GM21576 (cell line): ENCODE measurements around the gene HSPA14.
"Not testable (repeated sequence)": the region's sequence is repeated elsewhere in the genome, so short reads cannot be mapped to it uniquely, and the experiment has no call there.

ENCODE experiments used
- ATAC-seq: cut with Tn5 transposase; IDR thresholded peaks from one replicate; pipeline ENCODE4 v1.9.1; 2021; ENCODE audit warnings: mild to moderate bottlenecking, moderate library complexity; ENCODE audit not compliant: unreplicated experiment

Gene HSPA14

GRCh38 chr10:14836208-14836607 is 1.9 kb upstream of the HSPA14 start:
- ATAC-seq = no peak

GRCh38 chr10:14837003-14837756 is 926 bp upstream of the HSPA14 start:
- no peak for ATAC-seq

DNA sequence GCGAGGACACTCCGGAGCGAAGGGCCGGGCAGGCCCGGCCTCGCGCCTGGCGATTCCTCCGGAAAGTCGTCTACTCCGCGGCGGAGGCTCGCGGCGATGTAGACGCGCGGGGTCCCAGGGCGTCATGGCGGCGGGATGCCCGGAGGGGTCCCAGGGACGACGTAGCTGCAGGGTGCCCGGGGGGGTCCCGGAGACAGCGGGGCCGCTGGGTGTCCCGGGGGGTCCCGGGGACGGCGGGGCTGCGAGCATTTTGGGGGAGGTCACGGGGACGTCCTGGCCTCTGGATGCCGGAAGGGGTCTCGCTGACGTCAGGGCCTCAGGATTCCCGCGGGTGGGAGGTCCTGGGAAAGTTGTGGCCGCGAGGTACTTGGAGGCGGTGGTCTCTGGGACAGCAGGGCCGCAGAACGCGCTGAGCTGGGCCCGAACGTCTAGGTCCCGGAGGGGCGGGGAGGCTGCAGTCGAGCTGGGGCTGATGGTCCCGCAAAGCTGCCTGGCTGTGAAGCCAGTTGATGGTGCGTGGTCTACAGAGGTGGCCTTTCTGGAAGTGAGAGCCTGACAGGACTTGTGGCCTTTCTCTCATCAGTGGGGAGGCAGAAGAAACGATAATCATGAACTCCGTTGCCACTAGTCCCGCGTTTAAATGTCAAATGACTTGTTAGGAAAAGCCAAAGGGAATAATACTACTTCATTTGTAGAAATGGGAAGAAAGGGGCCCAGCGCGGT is 637 bp downstream of the HSPA14 start:
- peak; percentile 4 for ATAC-seq

GRCh38 chr10:14839305-14839695 is 1.2 kb downstream of the HSPA14 start:
- no peak for ATAC-seq

DNA sequence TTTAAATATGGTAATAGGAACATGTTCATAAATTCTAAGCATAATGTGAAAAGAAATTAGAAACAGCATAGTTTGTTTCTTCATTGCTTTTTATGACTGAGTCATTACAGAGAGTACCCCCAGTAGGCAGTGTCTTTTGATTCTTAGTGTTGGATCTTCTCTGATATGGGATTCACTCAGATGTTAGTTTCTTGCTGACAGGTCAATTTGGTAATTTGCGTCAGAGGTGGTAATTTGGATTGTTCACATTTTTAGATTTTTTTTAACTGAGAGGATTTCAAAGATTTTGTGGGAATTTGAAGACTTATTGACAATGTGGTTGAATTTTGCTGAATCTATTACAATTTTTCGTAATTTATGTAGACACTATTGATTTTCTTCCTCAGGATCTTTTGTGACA is 2.1 kb downstream of the HSPA14 start:
- ATAC-seq = no peak

DNA sequence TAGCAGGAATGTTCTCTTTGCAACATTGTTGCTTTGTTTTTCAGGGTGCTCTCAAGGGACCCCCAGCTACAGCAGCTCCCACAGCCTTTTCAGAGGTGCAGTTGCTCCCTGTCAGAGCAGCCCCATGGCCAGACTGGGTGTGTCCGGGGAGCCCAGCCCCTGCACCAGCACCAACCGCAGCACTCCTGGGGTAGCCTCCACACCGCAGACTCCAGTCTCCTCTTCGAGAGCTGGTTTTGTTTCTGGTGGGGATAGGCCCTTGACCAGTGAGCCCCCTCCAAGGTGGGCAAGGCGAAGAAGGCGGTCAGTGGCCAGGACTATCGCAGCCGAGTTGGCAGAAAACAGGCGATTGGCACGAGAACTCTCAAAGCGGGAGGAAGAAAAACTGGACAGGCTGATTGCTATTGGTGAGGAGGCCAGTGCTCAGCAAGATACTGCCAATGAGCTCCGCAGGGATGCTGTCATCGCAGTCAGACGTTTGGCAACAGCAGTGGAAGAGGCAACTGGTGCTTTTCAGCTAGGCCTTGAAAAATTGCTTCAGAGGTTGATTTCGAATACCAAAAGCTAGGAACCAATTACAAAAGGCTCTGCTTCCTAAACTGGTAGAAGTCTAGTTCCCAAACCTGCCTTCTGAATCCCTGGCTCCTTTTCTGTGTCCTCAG is 5.4 kb downstream of the HSPA14 start:
- ATAC-seq = no peak

GRCh38 chr10:14844948-14845347 is 6.8 kb downstream of the HSPA14 start:
- no peak for ATAC-seq

DNA sequence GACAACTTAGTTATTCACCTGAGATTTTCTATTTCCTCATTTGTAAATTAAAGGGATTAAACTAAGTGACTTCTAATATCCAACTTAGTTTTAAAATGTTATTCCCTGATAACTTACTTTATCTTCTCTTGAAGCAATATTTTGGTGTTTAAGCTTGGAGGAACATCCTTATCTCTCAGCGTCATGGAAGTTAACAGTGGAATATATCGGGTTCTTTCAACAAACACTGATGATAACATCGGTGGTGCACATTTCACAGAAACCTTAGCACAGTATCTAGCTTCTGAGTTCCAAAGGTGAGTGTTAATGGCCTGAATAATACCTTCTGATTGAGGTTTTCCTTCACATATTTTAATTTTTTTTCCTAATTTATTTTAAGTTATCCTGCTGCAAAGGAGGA is 14.1 kb downstream of the HSPA14 start:
- no peak for ATAC-seq

DNA sequence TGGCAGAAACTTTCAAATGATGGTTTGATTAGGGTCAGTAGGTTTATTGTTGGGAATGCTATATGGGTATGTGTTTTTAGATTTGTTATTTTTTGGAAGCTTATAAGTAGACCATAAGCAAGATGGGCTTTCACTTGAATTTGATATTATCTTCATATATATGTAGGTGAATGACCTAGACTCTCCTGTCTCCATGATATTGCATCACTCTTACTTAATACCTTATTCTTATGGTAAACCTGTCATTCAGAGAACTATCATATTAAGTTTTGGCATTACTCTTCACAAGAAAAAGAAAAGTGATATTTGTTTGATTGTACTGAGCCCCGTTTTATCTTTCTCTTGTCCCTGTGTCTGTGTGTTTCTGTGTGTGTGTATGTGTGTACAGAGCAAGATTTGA is 17.3 kb downstream of the HSPA14 start:
- no peak for ATAC-seq

- no peak for ATAC-seq
These were observed 20.3 kb downstream of the HSPA14 start for GRCh38 chr10:14858338-14858960.

- ATAC-seq = no peak
These were observed 20.9 kb downstream of the HSPA14 start for GRCh38 chr10:14859043-14859442.

- ATAC-seq = no peak
These were observed 21.7 kb downstream of the HSPA14 start for GRCh38 chr10:14859775-14860174.

GRCh38 chr10:14860791-14861190 is 22.7 kb downstream of the HSPA14 start:
- no peak for ATAC-seq

DNA sequence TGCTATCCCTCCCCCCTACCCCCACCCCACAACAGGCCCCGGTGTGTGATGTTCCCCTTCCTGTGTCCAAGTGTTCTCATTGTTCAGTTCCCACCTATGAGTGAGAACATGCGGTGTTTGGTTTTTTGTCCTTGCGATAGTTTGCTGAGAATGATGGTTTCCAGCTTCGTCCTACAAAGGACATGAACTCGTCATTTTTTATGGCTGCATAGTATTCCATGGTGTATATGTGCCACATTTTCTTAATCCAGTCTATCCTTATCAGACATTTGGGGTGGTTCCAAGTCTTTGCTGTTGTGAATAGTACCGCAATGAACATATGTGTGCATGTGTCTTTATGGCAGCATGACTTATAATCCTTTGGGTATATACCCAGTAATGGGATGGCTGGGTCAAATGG is 26.4 kb downstream of the HSPA14 start:
- not testable (repeated sequence) for ATAC-seq

GRCh38 chr10:14864871-14865270 is 26.8 kb downstream of the HSPA14 start:
- not testable (repeated sequence) for ATAC-seq

- ATAC-seq = no peak
These were observed 35.1 kb downstream of the HSPA14 start for GRCh38 chr10:14873090-14873760.

DNA sequence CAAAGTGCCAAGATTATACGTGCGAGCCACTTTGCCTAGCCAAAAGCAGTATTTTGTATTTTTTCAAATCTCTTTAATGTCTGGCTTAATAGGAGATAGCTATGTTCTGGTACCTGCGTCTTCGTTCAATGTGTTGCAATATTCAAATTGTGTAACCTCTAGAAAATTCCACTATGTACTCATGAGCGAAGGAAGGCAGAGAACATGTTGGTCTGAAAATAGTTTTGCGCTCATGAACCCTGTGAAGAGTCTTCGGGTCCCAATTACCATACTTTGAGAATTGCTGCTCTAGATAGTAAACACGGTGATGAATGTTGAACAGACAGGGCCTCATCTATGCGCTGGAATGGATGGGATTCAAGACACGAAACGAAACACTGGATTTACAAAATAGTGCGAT is 37.8 kb downstream of the HSPA14 start:
- ATAC-seq = no peak

- no peak for ATAC-seq
These were observed 38.7 kb downstream of the HSPA14 start for GRCh38 chr10:14876764-14877163.

GRCh38 chr10:14878266-14879123 is 40.4 kb downstream of the HSPA14 start, which contains the start of gene SUV39H2:
SUV39H2 (plus strand) TSS chr10:14878866; CDS start chr10:14878889, 23 bp downstream.
- ATAC-seq = peak; percentile 86
